Mesendoderm (in vitro differentiated cells): ENCODE measurements around the gene UBAC2.
A peak's percentile ranks its signal among the peaks of the same experiment; 100 is the strongest.

Source experiments
- DNase-seq: peaks from one replicate; pipeline ENCODE4 v3.0.0; 2013
- H2AK5ac ChIP-seq: 2 replicates; pipeline ENCODE4 v1.6.1; 2013; ENCODE audit warnings: low read length, inconsistent platforms
- H2BK120ac ChIP-seq: 2 replicates; pipeline ENCODE4 v1.6.1; 2013; ENCODE audit warnings: low read depth, mild to moderate bottlenecking, low read length, moderate library complexity, mixed read lengths
- H2BK15ac ChIP-seq: replicated peaks from 2 replicates; pipeline ENCODE4 v1.6.1; 2013; ENCODE audit warnings: low read depth, mild to moderate bottlenecking, moderate library complexity
- H2BK5ac ChIP-seq: 2 replicates; pipeline ENCODE4 v1.6.1; 2013; ENCODE audit warnings: low read length, inconsistent platforms
- H3K18ac ChIP-seq: 2 replicates; pipeline ENCODE4 v1.6.1; 2013; ENCODE audit warnings: mild to moderate bottlenecking, low read length, mixed read lengths
- H3K23ac ChIP-seq: one replicate; pipeline ENCODE4 v1.6.1; 2013; ENCODE audit warnings: low read length
- H3K27ac ChIP-seq: 2 replicates; pipeline ENCODE4 v1.5.1; 2013; ENCODE audit warnings: low read depth, mild to moderate bottlenecking, inconsistent platforms, low read length, moderate library complexity
- H3K27me3 ChIP-seq: 2 replicates; pipeline ENCODE4 v1.6.1; 2013; ENCODE audit warnings: low read length, control low read depth, mild to moderate bottlenecking, inconsistent platforms; ENCODE audit not compliant: insufficient read depth, poor library complexity
- H3K36me3 ChIP-seq: 2 replicates; pipeline ENCODE4 v1.6.1; 2013; ENCODE audit warnings: low read length, inconsistent platforms; ENCODE audit not compliant: control insufficient read depth, insufficient read depth
- H3K4ac ChIP-seq: one replicate; pipeline ENCODE4 v1.6.1; 2013; ENCODE audit warnings: low read depth, mild to moderate bottlenecking, low read length, moderate library complexity
- H3K4me1 ChIP-seq: 2 replicates; pipeline ENCODE4 v1.6.1; 2013; ENCODE audit warnings: low read depth, low read length, inconsistent platforms; ENCODE audit not compliant: control insufficient read depth
- H3K4me2 ChIP-seq: 2 replicates; pipeline ENCODE4 v1.6.1; 2013; ENCODE audit warnings: low read length
- H3K4me3 ChIP-seq: 2 replicates; pipeline ENCODE4 v1.5.1; 2013; ENCODE audit warnings: mild to moderate bottlenecking, low read length
- H3K56ac ChIP-seq: one replicate; pipeline ENCODE4 v1.6.1; 2013; ENCODE audit warnings: low read length
- H3K79me1 ChIP-seq: 2 replicates; pipeline ENCODE4 v1.6.1; 2013; ENCODE audit warnings: low read length, inconsistent platforms
- H3K79me2 ChIP-seq: 2 replicates; pipeline ENCODE4 v1.6.1; 2013; ENCODE audit warnings: mild to moderate bottlenecking, low read length; ENCODE audit not compliant: control insufficient read depth, insufficient read depth
- H3K9ac ChIP-seq: 2 replicates; pipeline ENCODE4 v1.6.1; 2013; ENCODE audit warnings: low read length, inconsistent platforms
- H4K5ac ChIP-seq: one replicate; pipeline ENCODE4 v1.6.1; 2013; ENCODE audit warnings: low read length
- H4K8ac ChIP-seq: one replicate; pipeline ENCODE4 v1.6.1; 2013; ENCODE audit warnings: low read depth, mild to moderate bottlenecking, control low read depth, low read length, moderate library complexity
- WGBS: extraction: QIAGEN DNeasy Blood & Tissue Kit; methylation state at CpG from one replicate; pipeline ENCODE4 v1.1.7; 2013; ENCODE audit warnings: low lambda C conversion rate, missing lambda C conversion rate; ENCODE audit not compliant: insufficient coverage; ENCODE audit errors: extremely low coverage; 5-methylcytosine and 5-hydroxymethylcytosine counted together

Gene UBAC2

GRCh38 chr13:99273128-99273527 lies 72.5 kb downstream of the UBAC2 start:
- H3K23ac ChIP-seq = no peak overlapping the region
- H3K4me2 ChIP-seq = no peak overlapping the region
- no peak overlapping the region for H3K56ac ChIP-seq
- no CpG with 5 or more reads among the region's 2 CpGs for WGBS
- no peak overlapping the region for H3K18ac ChIP-seq
- H3K79me1 ChIP-seq = peaks cover 5% of the 10 kb centered on the region
- H3K27ac ChIP-seq = no peak overlapping the region
- no peak overlapping the region for H3K4me3 ChIP-seq
- no peak overlapping the region for H2AK5ac ChIP-seq
- H2BK15ac ChIP-seq = no peak overlapping the region
- H2BK120ac ChIP-seq = no peak overlapping the region
- H2BK5ac ChIP-seq = no peak overlapping the region
- no peak overlapping the region for H4K5ac ChIP-seq
- peaks cover 2% of the 10 kb centered on the region for H3K79me2 ChIP-seq
- H3K27me3 ChIP-seq = no peaks in the 10 kb centered on the region
- DNase-seq = peak; percentile 50
- no peak overlapping the region for H3K9ac ChIP-seq
- no peak overlapping the region for H3K4ac ChIP-seq
- H3K4me1 ChIP-seq = no peaks in the 10 kb centered on the region
- no peak overlapping the region for H4K8ac ChIP-seq
- H3K36me3 ChIP-seq = no peaks in the 10 kb centered on the region

- H3K56ac ChIP-seq = no peak overlapping the region
- no peak overlapping the region for H2AK5ac ChIP-seq
- no peak overlapping the region for H3K23ac ChIP-seq
- no peak overlapping the region for H3K4me2 ChIP-seq
- no peak overlapping the region for H4K5ac ChIP-seq
- H3K27me3 ChIP-seq = no peaks in the 10 kb centered on the region
- no peaks in the 10 kb centered on the region for H3K4me1 ChIP-seq
- no peak overlapping the region for H2BK5ac ChIP-seq
- H3K79me1 ChIP-seq = peaks cover 5% of the 10 kb centered on the region
- H3K4me3 ChIP-seq = no peak overlapping the region
- no CpG with 5 or more reads among the region's 1 CpG for WGBS
- no peak overlapping the region for H4K8ac ChIP-seq
- H2BK120ac ChIP-seq = no peak overlapping the region
- H3K4ac ChIP-seq = no peak overlapping the region
- H3K79me2 ChIP-seq = peaks cover 2% of the 10 kb centered on the region
- H3K27ac ChIP-seq = no peak overlapping the region
- no peak overlapping the region for H2BK15ac ChIP-seq
- no peak overlapping the region for H3K18ac ChIP-seq
- no peak for DNase-seq
- no peaks in the 10 kb centered on the region for H3K36me3 ChIP-seq
- no peak overlapping the region for H3K9ac ChIP-seq
Observed at GRCh38 chr13:99275093-99275469, 74.4 kb downstream of the UBAC2 start.

GRCh38 chr13:99276706-99277105 lies 76.1 kb downstream of the UBAC2 start:
- peaks cover 4% of the 10 kb centered on the region for H3K79me1 ChIP-seq
- H3K56ac ChIP-seq = no peak overlapping the region
- no peak overlapping the region for H3K4me3 ChIP-seq
- H2BK120ac ChIP-seq = no peak overlapping the region
- H3K27me3 ChIP-seq = no peaks in the 10 kb centered on the region
- H3K9ac ChIP-seq = no peak overlapping the region
- no peaks in the 10 kb centered on the region for H3K79me2 ChIP-seq
- DNase-seq = peak; percentile 46
- no peak overlapping the region for H2BK5ac ChIP-seq
- H2AK5ac ChIP-seq = no peak overlapping the region
- no peak overlapping the region for H3K4me2 ChIP-seq
- H4K8ac ChIP-seq = no peak overlapping the region
- H3K23ac ChIP-seq = no peak overlapping the region
- WGBS = no CpG with 5 or more reads among the region's 2 CpGs
- no peak overlapping the region for H3K4ac ChIP-seq
- H3K36me3 ChIP-seq = no peaks in the 10 kb centered on the region
- H3K4me1 ChIP-seq = no peaks in the 10 kb centered on the region
- no peak overlapping the region for H4K5ac ChIP-seq
- H3K27ac ChIP-seq = no peak overlapping the region
- H2BK15ac ChIP-seq = no peak overlapping the region
- no peak overlapping the region for H3K18ac ChIP-seq

DNA sequence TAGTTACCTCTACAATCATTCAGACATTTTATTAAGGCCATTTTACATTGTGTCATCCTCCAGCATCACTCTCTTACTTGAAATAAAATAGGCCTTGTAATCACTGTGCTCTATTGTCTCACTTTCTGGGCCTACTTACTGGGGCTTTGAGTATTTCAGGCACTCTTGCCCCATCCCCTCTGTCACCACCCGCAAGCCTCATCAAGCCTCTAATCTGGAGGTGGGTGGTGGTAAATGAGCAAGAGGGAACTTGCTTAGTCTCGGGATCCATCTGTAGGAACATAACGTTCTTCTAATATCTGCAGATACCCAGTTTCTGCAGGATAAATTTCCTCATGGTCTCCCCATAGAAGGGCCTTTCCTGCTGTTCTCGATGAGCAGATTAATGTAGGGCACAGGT lies 77.0 kb downstream of the UBAC2 start:
- Histone ChIP-seq H3K27me3 (no peaks in the 10 kb centered on the region), H3K9ac (no peak overlapping the region), H3K27ac (no peak overlapping the region), H3K79me2 (no peaks in the 10 kb centered on the region), H2BK120ac (no peak overlapping the region), H3K79me1 (peaks cover 3% of the 10 kb centered on the region), H3K4me3 (no peak overlapping the region), H4K8ac (no peak overlapping the region), H3K56ac (no peak overlapping the region), H4K5ac (no peak overlapping the region), H3K36me3 (no peaks in the 10 kb centered on the region), H2BK5ac (no peak overlapping the region), H3K4ac (no peak overlapping the region), H2BK15ac (no peak overlapping the region), H3K4me1 (no peaks in the 10 kb centered on the region), H3K18ac (no peak overlapping the region), H2AK5ac (no peak overlapping the region), H3K23ac (no peak overlapping the region), H3K4me2 (no peak overlapping the region)
- WGBS = no CpG with 5 or more reads among the region's 4 CpGs
- DNase-seq = no peak

DNA sequence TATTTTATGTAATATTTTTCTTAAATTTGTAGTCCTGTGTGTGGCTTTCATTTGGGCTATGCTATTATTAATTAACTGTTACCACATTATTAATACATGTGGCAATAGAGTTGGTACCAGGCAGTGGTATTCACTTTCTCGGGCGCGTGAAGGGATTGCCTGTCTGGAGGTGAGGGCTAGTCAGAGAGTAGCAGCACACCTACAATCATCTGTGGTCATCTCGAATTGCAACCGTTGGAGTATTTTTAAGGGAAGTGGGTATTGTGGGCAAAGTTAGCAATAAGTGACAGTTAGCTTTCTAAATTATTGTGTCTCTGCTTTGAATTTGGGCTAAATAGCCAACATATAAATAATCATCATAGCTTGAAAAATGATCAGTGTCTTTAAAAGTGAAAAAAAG lies 77.5 kb downstream of the UBAC2 start:
- H3K18ac ChIP-seq = no peak overlapping the region
- no peak overlapping the region for H3K9ac ChIP-seq
- no peak overlapping the region for H3K4me3 ChIP-seq
- no peaks in the 10 kb centered on the region for H3K36me3 ChIP-seq
- no peak overlapping the region for H2BK15ac ChIP-seq
- no peak overlapping the region for H2AK5ac ChIP-seq
- H3K27me3 ChIP-seq = no peaks in the 10 kb centered on the region
- H2BK5ac ChIP-seq = no peak overlapping the region
- H3K79me1 ChIP-seq = peaks cover 3% of the 10 kb centered on the region
- no peak overlapping the region for H4K8ac ChIP-seq
- no peak overlapping the region for H3K4ac ChIP-seq
- H3K27ac ChIP-seq = no peak overlapping the region
- no peak overlapping the region for H2BK120ac ChIP-seq
- no peak overlapping the region for H3K23ac ChIP-seq
- H3K56ac ChIP-seq = no peak overlapping the region
- no peaks in the 10 kb centered on the region for H3K79me2 ChIP-seq
- no peak for DNase-seq
- no peaks in the 10 kb centered on the region for H3K4me1 ChIP-seq
- H3K4me2 ChIP-seq = no peak overlapping the region
- no peak overlapping the region for H4K5ac ChIP-seq
- WGBS = no CpG with 5 or more reads among the region's 5 CpGs

DNA sequence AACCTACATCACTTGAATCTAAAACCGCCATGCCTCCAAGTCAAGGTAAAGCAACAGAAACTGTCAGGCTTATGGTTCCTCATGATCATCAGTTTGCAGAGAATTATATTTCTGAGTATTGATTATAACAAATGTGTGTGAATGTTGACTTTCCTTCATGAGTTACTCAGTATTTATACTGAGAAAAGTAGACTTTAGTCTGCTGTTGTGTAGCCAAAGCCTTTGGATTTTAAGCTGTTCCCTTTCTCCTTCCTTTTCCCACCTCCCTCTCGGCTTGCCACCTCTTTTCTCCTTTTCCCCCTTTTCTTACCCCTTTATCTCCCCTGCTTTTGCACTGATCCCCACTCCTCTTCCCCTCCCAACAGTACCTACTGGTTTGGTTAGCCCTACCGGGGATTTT lies 78.2 kb downstream of the UBAC2 start:
- no peak overlapping the region for H3K4me3 ChIP-seq
- H3K23ac ChIP-seq = no peak overlapping the region
- H4K8ac ChIP-seq = no peak overlapping the region
- peaks cover 3% of the 10 kb centered on the region for H3K79me1 ChIP-seq
- no peak overlapping the region for H3K27ac ChIP-seq
- H2BK15ac ChIP-seq = no peak overlapping the region
- H2BK120ac ChIP-seq = no peak overlapping the region
- WGBS = no CpG with 5 or more reads among the region's 3 CpGs
- no peak overlapping the region for H3K4ac ChIP-seq
- no peak overlapping the region for H4K5ac ChIP-seq
- no peaks in the 10 kb centered on the region for H3K4me1 ChIP-seq
- no peak overlapping the region for H3K9ac ChIP-seq
- no peak overlapping the region for H2BK5ac ChIP-seq
- H3K56ac ChIP-seq = no peak overlapping the region
- H2AK5ac ChIP-seq = no peak overlapping the region
- DNase-seq = no peak
- no peak overlapping the region for H3K4me2 ChIP-seq
- H3K36me3 ChIP-seq = no peaks in the 10 kb centered on the region
- H3K79me2 ChIP-seq = no peaks in the 10 kb centered on the region
- H3K18ac ChIP-seq = no peak overlapping the region
- H3K27me3 ChIP-seq = no peaks in the 10 kb centered on the region
